ENCODE measurements around the gene MGST3. TPM values are rescaled to one million over a fixed set of nuclear protein-coding genes. Genes with fewer than 3 reads are reported as not detected.
"Not testable (repeated sequence)": the region's sequence is repeated elsewhere in the genome, so short reads cannot be mapped to it uniquely, and the experiment has no call there.

The MGST3 gene
- total RNA-seq, 1 donor from 2014 or later: 103 TPM

DNA sequence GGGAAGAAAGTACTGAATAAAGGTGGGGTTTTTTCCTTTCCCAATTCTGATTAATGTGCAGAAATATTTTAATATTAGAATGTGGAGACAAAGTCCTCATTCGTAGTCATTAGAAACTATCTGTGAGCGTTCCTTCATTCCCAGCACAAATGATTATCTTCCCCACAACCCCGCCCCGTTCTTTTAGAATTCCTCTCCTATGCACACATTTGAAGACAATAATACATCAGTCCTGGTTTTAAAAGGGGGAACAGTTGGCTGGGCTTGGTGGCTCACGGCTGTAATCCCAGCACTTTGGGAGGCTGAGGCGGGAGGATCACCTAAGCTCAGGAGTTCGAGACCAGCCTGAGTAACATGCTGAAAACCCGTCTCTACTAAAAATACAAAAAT is 66.5 kb downstream of the MGST3 start:
- peak; percentile 38 for DNase-seq (ENCODE audit: low read depth)

GRCh38 chr1:165697881-165698760 is 67.1 kb downstream of the MGST3 start, which contains the start of gene ALDH9A1:
Gene ALDH9A1 (minus strand): TSS chr1:165698562. CDS start chr1:165698558, 4 bp downstream.
- DNase-seq (ENCODE audit: low read depth): peak; percentile 88

- no peak for DNase-seq (ENCODE audit: low read depth)
Observed at GRCh38 chr1:165698761-165699052, 67.7 kb downstream of the MGST3 start.

DNA sequence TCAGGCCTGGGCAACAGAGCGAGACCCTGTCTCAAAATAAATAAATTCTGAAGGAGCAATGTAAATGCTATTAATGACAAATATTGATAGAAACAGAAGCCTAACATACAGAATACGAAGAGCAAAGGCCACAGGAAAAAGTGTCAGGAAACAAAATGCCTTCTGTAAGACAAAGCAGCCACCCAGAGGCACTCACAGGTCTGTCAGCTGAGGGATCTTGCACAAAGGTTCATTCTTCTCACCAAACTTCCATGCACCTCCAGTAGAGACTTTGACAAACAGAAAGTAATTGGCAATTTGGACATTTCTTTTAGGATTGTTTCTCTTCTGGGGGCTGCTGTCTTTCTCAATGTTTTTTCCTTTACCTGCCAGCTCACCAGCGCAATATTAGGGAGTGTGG is 68.5 kb downstream of the MGST3 start:
- DNase-seq (ENCODE audit: low read depth): no peak

GRCh38 chr1:165701922-165702321 is 70.9 kb downstream of the MGST3 start:
- not testable (repeated sequence) for DNase-seq (ENCODE audit: low read depth)

DNA sequence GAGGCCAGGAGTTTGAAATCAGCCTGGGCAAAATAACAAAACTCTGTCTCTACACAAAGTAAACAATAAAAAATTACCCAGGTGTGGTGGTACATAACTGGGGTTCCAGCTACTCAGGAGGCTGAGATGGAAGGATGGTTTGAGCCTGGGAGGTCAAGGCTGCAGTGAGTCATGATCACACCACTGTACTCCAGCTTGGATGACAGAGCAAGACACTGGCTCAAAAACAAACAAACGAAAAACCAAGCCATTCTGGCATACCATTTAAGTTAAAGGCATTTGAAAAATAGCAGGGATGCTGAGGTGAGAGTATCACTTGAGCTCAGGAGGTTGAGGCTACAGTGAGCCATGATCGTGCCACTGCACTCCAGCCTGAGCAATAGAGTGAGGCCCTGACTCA is 72.6 kb downstream of the MGST3 start:
- no peak for DNase-seq (ENCODE audit: low read depth)

Other genes with a start within 250 kb of the MGST3 start
- 0.08 TPM in 1 of 2 replicates, not detected in the other for gene RXRG, start 186.1 kb upstream of the MGST3 start, total RNA-seq
- gene LRRC52, start 87.2 kb upstream of the MGST3 start, total RNA-seq: not detected in 2 replicates
- 175 and 200 TPM in 2 replicates for gene ALDH9A1, start 67.3 kb downstream of the MGST3 start, total RNA-seq
- 87.2 and 96.9 TPM in 2 replicates for gene TMCO1, start 137.6 kb downstream of the MGST3 start, total RNA-seq
- 107 and 130 TPM in 2 replicates for gene UCK2, start 196.4 kb downstream of the MGST3 start, total RNA-seq

All from myocyte (in vitro differentiated cells).